Stimulated activated memory B cell treated with anti-CD40 and anti-IgM and Interleukin-4, amounts not matched to agents 10 μg/mL and 1 μg/mL and 100 μg/mL, for 72 hours (primary cell): ENCODE measurements around the gene ASCC3.
"Not testable (repeated sequence)": the region's sequence is repeated elsewhere in the genome, so short reads cannot be mapped to it uniquely, and the experiment has no call there.

ENCODE experiments used
- ATAC-seq: fragments of 150-1000 bp; cut with Tn5 transposase; 2 replicates; pipeline ENCODE4 v1.10.0; 2021
- H3K27ac Mint-ChIP-seq: one replicate; pipeline ENCODE4 v1.8.0; 2022; ENCODE audit warnings: mild to moderate bottlenecking, mixed read lengths
- H3K27me3 Mint-ChIP-seq: one replicate; pipeline ENCODE4 v1.8.0; 2022; ENCODE audit warnings: mixed read lengths
- H3K36me3 Mint-ChIP-seq: one replicate; pipeline ENCODE4 v1.8.0; 2022; ENCODE audit warnings: mixed read lengths
- H3K4me1 Mint-ChIP-seq: one replicate; pipeline ENCODE4 v1.8.0; 2022; ENCODE audit warnings: mixed read lengths
- H3K4me3 Mint-ChIP-seq: one replicate; pipeline ENCODE4 v1.8.0; 2022; ENCODE audit warnings: mild to moderate bottlenecking, moderate library complexity, mixed read lengths
- H3K9me3 Mint-ChIP-seq: one replicate; pipeline ENCODE4 v1.8.0; 2022; ENCODE audit warnings: mixed read lengths

The ASCC3 gene

DNA sequence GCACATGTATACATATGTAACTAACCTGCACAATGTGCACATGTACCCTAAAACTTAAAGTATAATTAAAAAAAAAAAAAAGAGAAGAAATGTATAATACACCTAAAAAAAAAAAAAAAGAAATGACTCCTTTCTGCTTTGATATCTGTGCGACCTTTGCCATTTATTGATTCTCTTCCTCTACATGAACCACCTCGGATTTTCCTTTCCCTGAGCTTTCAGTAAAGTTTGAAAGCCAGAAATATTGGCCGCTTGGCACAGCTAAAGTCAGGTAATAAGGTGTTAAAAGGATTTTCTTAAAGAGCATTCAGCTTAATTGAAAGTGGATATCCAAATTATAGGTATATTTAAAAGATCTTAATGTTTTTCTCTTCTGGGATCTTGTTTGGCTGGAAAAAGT is 12.6 kb upstream of the ASCC3 start:
- Mint-ChIP-seq H3K27ac (no peak overlapping the region), H3K4me3 (no peak overlapping the region), H3K9me3 (peaks cover 3% of the 10 kb centered on the region), H3K4me1 (no peaks in the 10 kb centered on the region), H3K36me3 (no peaks in the 10 kb centered on the region), H3K27me3 (no peaks in the 10 kb centered on the region)
- no peak for ATAC-seq

DNA sequence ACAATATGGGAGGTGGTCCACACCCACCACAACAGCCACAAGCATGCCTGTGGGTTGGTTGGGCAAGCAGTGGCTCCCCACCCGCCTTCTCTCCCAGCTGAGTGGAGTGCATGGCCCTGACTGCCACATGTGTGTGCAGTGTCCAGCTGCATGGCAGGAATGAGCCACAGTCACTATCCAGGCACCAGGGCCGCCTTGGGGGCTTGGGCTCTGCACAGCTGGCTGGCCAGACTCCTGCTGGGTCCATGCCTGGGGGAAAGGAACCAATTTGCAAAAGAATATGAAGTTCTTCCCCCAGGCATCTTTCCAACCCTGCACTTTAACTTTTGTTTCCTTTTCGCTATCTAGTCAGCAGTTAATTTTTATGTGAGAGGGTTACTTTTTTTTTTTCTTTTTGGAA is 11.6 kb upstream of the ASCC3 start:
- no peaks in the 10 kb centered on the region for H3K27me3 Mint-ChIP-seq
- H3K27ac Mint-ChIP-seq = no peak overlapping the region
- peak; percentile 39 for ATAC-seq
- H3K9me3 Mint-ChIP-seq = peaks cover 3% of the 10 kb centered on the region
- no peaks in the 10 kb centered on the region for H3K36me3 Mint-ChIP-seq
- H3K4me1 Mint-ChIP-seq = no peaks in the 10 kb centered on the region
- H3K4me3 Mint-ChIP-seq = no peak overlapping the region

- Mint-ChIP-seq H3K4me3 (no peak overlapping the region), H3K9me3 (peaks cover 3% of the 10 kb centered on the region), H3K4me1 (no peaks in the 10 kb centered on the region), H3K27ac (no peak overlapping the region), H3K27me3 (no peaks in the 10 kb centered on the region), H3K36me3 (no peaks in the 10 kb centered on the region)
- no peak for ATAC-seq
Measured at GRCh38 chr6:100892116-100892515, 11.0 kb upstream of the ASCC3 start.

- H3K27me3 Mint-ChIP-seq = no peaks in the 10 kb centered on the region
- no peaks in the 10 kb centered on the region for H3K4me1 Mint-ChIP-seq
- H3K27ac Mint-ChIP-seq = no peak overlapping the region
- peaks cover 3% of the 10 kb centered on the region for H3K9me3 Mint-ChIP-seq
- no peaks in the 10 kb centered on the region for H3K36me3 Mint-ChIP-seq
- ATAC-seq = no peak
- H3K4me3 Mint-ChIP-seq = no peak overlapping the region
Measured at GRCh38 chr6:100891079-100891478, 9.9 kb upstream of the ASCC3 start.

GRCh38 chr6:100890646-100891045 is 9.5 kb upstream of the ASCC3 start:
- not testable (repeated sequence) for H3K27me3 Mint-ChIP-seq, H3K9me3 Mint-ChIP-seq, H3K27ac Mint-ChIP-seq, H3K4me3 Mint-ChIP-seq, ATAC-seq, H3K36me3 Mint-ChIP-seq, H3K4me1 Mint-ChIP-seq

DNA sequence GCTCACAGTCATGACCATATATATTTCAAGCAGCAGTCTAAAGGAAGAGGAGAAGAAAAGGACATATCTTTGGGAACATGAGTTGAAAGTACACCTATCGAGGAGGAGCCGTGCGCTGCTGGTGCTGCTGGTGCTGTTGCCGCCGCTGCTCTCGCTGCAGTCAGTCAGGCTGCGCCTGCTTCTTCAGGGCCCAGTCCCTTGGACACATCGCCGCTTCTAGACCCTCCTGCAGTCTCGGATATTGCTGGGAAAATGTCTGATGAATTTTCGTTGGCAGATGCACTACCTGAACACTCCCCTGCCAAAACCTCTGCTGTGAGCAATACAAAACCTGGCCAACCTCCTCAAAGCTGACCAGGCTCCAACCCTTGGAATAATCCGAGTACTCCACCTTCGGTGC is 8.2 kb upstream of the ASCC3 start:
- no peaks in the 10 kb centered on the region for H3K36me3 Mint-ChIP-seq
- no peak overlapping the region for H3K27ac Mint-ChIP-seq
- H3K27me3 Mint-ChIP-seq = no peaks in the 10 kb centered on the region
- ATAC-seq = no peak
- no peak overlapping the region for H3K4me3 Mint-ChIP-seq
- peaks cover 3% of the 10 kb centered on the region for H3K9me3 Mint-ChIP-seq
- H3K4me1 Mint-ChIP-seq = no peaks in the 10 kb centered on the region

GRCh38 chr6:100886076-100886475 is 4.9 kb upstream of the ASCC3 start:
- Mint-ChIP-seq H3K9me3 (no peaks in the 10 kb centered on the region), H3K4me1 (peaks cover 15% of the 10 kb centered on the region), H3K36me3 (peaks cover 2% of the 10 kb centered on the region), H3K27ac (no peak overlapping the region), H3K27me3 (no peaks in the 10 kb centered on the region), H3K4me3 (no peak overlapping the region)
- no peak for ATAC-seq

- Mint-ChIP-seq H3K4me1 (peaks cover 41% of the 10 kb centered on the region), H3K36me3 (peaks cover 5% of the 10 kb centered on the region), H3K27ac (no peak overlapping the region), H3K9me3 (no peaks in the 10 kb centered on the region), H3K27me3 (no peaks in the 10 kb centered on the region), H3K4me3 (no peak overlapping the region)
- no peak for ATAC-seq
Measured at GRCh38 chr6:100883347-100883746, 2.2 kb upstream of the ASCC3 start.

GRCh38 chr6:100881707-100882040 is 545 bp upstream of the ASCC3 start:
- Mint-ChIP-seq H3K4me3 (peak overlapping the region; percentile 100), H3K27ac (peak overlapping the region; percentile 100), H3K9me3 (no peaks in the 10 kb centered on the region), H3K4me1 (peaks cover 48% of the 10 kb centered on the region), H3K36me3 (peaks cover 5% of the 10 kb centered on the region), H3K27me3 (no peaks in the 10 kb centered on the region)
- ATAC-seq = peak; percentile 1

DNA sequence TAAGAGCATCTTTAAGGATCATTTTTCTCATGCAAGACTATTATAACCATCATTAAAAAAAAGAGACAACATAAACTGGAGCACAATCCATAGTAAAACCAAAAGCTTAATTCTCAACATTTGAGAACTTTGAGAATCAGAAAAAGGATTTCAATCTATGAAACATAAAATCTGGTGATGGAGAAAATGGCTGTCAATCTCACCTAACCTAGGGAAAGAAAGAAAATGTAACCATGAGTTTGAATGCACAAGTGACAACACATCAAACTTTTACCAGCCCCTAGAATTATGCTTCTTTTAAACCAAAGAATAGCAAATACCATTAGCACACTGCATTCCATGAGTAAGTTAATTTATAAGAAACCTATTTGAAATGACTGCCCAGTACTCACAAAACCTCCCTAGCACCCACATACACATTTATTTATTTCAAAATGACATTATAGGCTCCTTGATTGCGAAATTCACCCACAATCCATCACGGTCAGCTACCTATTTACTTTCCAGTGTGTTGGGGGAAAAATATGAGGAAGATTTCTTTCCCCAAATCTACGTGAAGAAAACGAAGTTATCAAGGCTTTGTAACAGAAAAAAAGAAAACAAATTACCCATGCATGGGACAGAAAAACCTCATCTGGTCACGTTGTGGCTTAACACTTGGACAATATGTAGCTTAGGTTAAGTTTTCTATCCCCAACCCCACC is 828 bp downstream of the ASCC3 start:
- Mint-ChIP-seq H3K4me1 (peaks cover 58% of the 10 kb centered on the region), H3K36me3 (peaks cover 13% of the 10 kb centered on the region), H3K27me3 (no peaks in the 10 kb centered on the region), H3K27ac (peak overlapping the region; percentile 100), H3K9me3 (no peaks in the 10 kb centered on the region), H3K4me3 (peak overlapping the region; percentile 100)
- no peak for ATAC-seq

DNA sequence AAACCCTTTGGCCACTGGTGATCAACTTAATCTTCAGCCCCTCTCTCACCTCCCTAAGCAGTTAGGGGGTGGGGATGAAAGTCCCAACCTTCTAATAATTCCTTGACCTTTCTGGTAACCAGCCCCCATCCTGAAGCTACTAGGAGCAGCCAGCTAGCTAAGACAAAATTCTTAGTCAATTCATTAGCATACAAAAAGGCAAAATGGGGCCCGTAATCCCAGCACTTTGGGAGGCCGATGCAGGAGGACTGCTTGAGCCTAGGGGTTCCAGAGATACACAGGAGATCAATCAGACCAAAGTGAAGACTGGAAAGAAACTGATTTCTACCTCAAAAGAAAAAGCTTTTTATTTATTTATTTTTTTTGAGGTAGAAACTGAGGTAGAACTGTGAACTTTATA is 1.8 kb downstream of the ASCC3 start:
- H3K27ac Mint-ChIP-seq = no peak overlapping the region
- no peak for ATAC-seq
- no peaks in the 10 kb centered on the region for H3K27me3 Mint-ChIP-seq
- H3K9me3 Mint-ChIP-seq = no peaks in the 10 kb centered on the region
- peak overlapping the region; percentile 22 for H3K4me3 Mint-ChIP-seq
- H3K4me1 Mint-ChIP-seq = peaks cover 68% of the 10 kb centered on the region
- peaks cover 22% of the 10 kb centered on the region for H3K36me3 Mint-ChIP-seq

- H3K4me3 Mint-ChIP-seq = no peak overlapping the region
Measured at GRCh38 chr6:100877851-100878250, 3.3 kb downstream of the ASCC3 start.

GRCh38 chr6:100876251-100876650 is 4.9 kb downstream of the ASCC3 start:
- peaks cover 63% of the 10 kb centered on the region for H3K4me1 Mint-ChIP-seq
- ATAC-seq = no peak
- no peak overlapping the region for H3K4me3 Mint-ChIP-seq
- no peak overlapping the region for H3K27ac Mint-ChIP-seq
- peaks cover 38% of the 10 kb centered on the region for H3K36me3 Mint-ChIP-seq
- no peaks in the 10 kb centered on the region for H3K9me3 Mint-ChIP-seq
- no peaks in the 10 kb centered on the region for H3K27me3 Mint-ChIP-seq

More at GRCh38 chr6:100877851-100878250, 3.3 kb downstream of the ASCC3 start:
- peaks cover 75% of the 10 kb centered on the region for H3K4me1 Mint-ChIP-seq
- ATAC-seq = no peak
- no peaks in the 10 kb centered on the region for H3K9me3 Mint-ChIP-seq
- no peak overlapping the region for H3K27ac Mint-ChIP-seq
- peaks cover 34% of the 10 kb centered on the region for H3K36me3 Mint-ChIP-seq
- H3K27me3 Mint-ChIP-seq = no peaks in the 10 kb centered on the region

GRCh38 chr6:100865525-100865924 is 15.6 kb downstream of the ASCC3 start:
- Mint-ChIP-seq H3K4me1 (peaks cover 7% of the 10 kb centered on the region), H3K9me3 (no peaks in the 10 kb centered on the region), H3K27ac (no peak overlapping the region), H3K4me3 (no peak overlapping the region), H3K36me3 (peaks cover 45% of the 10 kb centered on the region), H3K27me3 (no peaks in the 10 kb centered on the region)
- ATAC-seq = no peak

DNA sequence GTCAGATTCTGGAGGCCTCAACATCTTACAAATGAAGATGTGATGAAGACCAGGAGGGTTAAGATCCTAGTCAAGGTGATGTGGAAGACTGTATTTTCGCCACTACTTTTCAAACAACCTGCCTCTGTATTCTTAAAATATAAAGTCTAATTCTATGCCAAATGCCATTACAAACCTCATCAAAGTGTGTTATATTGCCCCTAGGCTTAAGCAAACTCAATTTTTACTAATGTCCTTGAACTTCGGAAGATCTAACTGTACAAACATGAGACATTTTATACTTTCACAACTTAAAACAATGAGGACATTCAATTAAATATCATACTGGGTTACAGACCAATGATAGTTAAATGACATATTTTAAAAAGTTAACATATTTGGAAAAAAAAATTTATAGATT is 19.1 kb downstream of the ASCC3 start:
- Mint-ChIP-seq H3K4me1 (no peaks in the 10 kb centered on the region), H3K9me3 (peaks cover 5% of the 10 kb centered on the region), H3K27me3 (no peaks in the 10 kb centered on the region), H3K4me3 (no peak overlapping the region), H3K27ac (no peak overlapping the region), H3K36me3 (peaks cover 61% of the 10 kb centered on the region)
- ATAC-seq = no peak

DNA sequence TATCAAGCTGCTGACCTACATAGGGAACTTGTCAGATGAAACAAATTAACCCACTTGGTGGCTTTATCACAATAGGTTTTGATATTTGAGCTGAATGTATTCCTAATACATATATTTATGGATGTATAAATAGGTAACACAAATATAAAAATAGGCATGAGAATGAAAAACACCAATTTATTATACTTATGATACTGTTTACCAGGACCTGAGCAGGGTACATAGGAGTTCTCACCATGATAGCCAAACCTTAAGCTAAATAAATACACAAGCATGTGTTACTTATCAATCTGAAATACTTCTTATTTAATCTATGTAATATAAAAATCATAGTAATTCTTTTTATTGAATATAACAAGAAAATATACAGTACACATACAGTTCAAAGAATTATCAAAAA is 25.0 kb downstream of the ASCC3 start:
- H3K4me1 Mint-ChIP-seq = no peaks in the 10 kb centered on the region
- no peak overlapping the region for H3K4me3 Mint-ChIP-seq
- H3K36me3 Mint-ChIP-seq = peaks cover 59% of the 10 kb centered on the region
- H3K9me3 Mint-ChIP-seq = peaks cover 8% of the 10 kb centered on the region
- no peaks in the 10 kb centered on the region for H3K27me3 Mint-ChIP-seq
- H3K27ac Mint-ChIP-seq = no peak overlapping the region
- no peak for ATAC-seq

- Mint-ChIP-seq H3K36me3 (peaks cover 44% of the 10 kb centered on the region), H3K4me1 (peaks cover 14% of the 10 kb centered on the region), H3K27me3 (no peaks in the 10 kb centered on the region), H3K9me3 (peaks cover 3% of the 10 kb centered on the region), H3K27ac (no peak overlapping the region), H3K4me3 (no peak overlapping the region)
- ATAC-seq = no peak
Measured at GRCh38 chr6:100851819-100852218, 29.3 kb downstream of the ASCC3 start.
